Gastrocnemius medialis (tissue), 4 donors: ENCODE data around the gene GPRIN3. TPM values are rescaled to one million over a fixed set of nuclear protein-coding genes. Genes with fewer than 3 reads are reported as not detected.

ENCODE experiments used
- ATAC-seq, 2 donors: fragments of 150-250 bp; one replicate each; pipeline ENCODE4 v1.9.1; 2016
- DNase-seq, 2 donors: peaks; one replicate each; pipeline ENCODE4 v3.0.0-alpha.2; 2019
- H3K27ac ChIP-seq, 4 donors: fragments of 200-600 bp; sonication (generic); 1 replicate in 1 of 4; 2 replicates in 3 of 4; pipeline ENCODE4 v1.5.1; 2016 to 2018; ENCODE audit warnings: mild to moderate bottlenecking in 2 of 4, moderate library complexity in 1 of 4
- H3K27me3 ChIP-seq, 3 donors: fragments of 200-600 bp; sonication (generic) in 2 of 3; 1 replicate in 1 of 3; 2 replicates in 2 of 3; pipeline versions ENCODE4 v1.5.1 to v1.6.0; 2016 to 2019; ENCODE audit warnings: mild to moderate bottlenecking in 1 of 3, moderate library complexity in 1 of 3
- H3K36me3 ChIP-seq, 2 donors: fragments of 200-600 bp; sonication (generic) in 1 of 2; one replicate each; pipeline ENCODE4 v1.5.1; 2017 to 2018
- H3K4me1 ChIP-seq, 2 donors: fragments of 200-600 bp; sonication (generic) in 1 of 2; one replicate each; pipeline ENCODE4 v1.5.1; 2016 to 2017; ENCODE audit warnings: mild to moderate bottlenecking in 2 of 2
- H3K4me3 ChIP-seq, 4 donors: fragments of 200-600 bp; sonication (generic) in 3 of 4; 1 replicate in 1 of 4; 2 replicates in 3 of 4; pipeline ENCODE4 v1.5.1; 2016 to 2019; ENCODE audit warnings: mild to moderate bottlenecking in 2 of 4
- H3K9me3 ChIP-seq, 3 donors: fragments of 200-600 bp; sonication (generic) in 2 of 3; 1 replicate in 1 of 3; 2 replicates in 2 of 3; pipeline ENCODE4 v1.5.1; 2016 to 2019
- POLR2A ChIP-seq, 2 donors: fragments of 450-650 bp; IDR thresholded peaks; one replicate each; pipeline ENCODE4 v1.6.1; 2017; ENCODE audit warnings: antibody characterized with exemption in 2 of 2, mild to moderate bottlenecking in 2 of 2, moderate library complexity in 2 of 2
- in situ Hi-C, 4 donors: fragments of 200-750 bp; cut with MboI; loops; one replicate each; pipeline versions ENCODE4 v1.15.0 to v1.8.0; 2017; ENCODE audit warnings: low sequenced_read_pairs in 4 of 4
- intact Hi-C: fragments of 100-400 bp; cut with DNase I; formaldehyde crosslinking; loops from one replicate; pipeline ENCODE4 v1.15.1; 2023; ENCODE audit warnings: low total_unique reads
- total RNA-seq, 4 donors: library from RNA; depleted of rRNA; stranded (reverse); fragments of >200 nt; gene quantifications; one replicate each; pipeline versions ENCODE4 v1.1.0 to v1.2.3, GENCODE V29; 2016
- TF ChIP-seq, protein P1 (sequence below), 5 experiments: fragments of 450-650 bp in 3 of 5; fragments of 200-600 bp in 2 of 5; sonication (generic) in 2 of 5; IDR thresholded peaks in 4 of 5; conservative IDR thresholded peaks in 1 of 5; 1 replicate in 4 of 5; 2 replicates in 1 of 5; pipeline ENCODE4 v1.5.1; 2016 to 2019; ENCODE audit warnings: antibody characterized with exemption in 5 of 5, mild to moderate bottlenecking in 3 of 5, moderate library complexity in 3 of 5

Gene GPRIN3
- total RNA-seq, 4 donors from 2014 or later = 1.2 to 3.1 (median 1.8) TPM

DNA sequence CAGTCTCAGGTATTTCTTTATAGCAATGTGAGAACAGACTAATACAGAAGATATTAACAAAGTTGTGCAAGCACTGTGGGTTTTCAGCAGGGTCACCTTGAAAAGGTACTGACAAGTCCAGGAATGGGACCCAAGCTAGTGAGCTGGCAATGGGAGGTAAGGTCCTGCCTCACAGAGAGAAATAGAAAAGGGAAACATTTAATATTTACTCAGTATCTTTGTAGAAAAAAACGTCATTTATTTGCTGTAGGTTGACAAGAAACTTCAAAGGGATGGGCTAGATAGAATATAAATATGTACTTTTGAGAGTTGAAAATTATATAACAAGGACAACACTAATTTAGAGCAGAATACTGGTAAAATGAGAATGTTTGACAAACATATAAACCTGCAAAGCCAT lies 89.0 kb downstream of the GPRIN3 start:
- no peaks in the 10 kb centered on the region for H3K27me3 ChIP-seq
- no peak for ATAC-seq
- H3K27ac ChIP-seq = no peak overlapping the region
- TF ChIP-seq, protein P1, sequence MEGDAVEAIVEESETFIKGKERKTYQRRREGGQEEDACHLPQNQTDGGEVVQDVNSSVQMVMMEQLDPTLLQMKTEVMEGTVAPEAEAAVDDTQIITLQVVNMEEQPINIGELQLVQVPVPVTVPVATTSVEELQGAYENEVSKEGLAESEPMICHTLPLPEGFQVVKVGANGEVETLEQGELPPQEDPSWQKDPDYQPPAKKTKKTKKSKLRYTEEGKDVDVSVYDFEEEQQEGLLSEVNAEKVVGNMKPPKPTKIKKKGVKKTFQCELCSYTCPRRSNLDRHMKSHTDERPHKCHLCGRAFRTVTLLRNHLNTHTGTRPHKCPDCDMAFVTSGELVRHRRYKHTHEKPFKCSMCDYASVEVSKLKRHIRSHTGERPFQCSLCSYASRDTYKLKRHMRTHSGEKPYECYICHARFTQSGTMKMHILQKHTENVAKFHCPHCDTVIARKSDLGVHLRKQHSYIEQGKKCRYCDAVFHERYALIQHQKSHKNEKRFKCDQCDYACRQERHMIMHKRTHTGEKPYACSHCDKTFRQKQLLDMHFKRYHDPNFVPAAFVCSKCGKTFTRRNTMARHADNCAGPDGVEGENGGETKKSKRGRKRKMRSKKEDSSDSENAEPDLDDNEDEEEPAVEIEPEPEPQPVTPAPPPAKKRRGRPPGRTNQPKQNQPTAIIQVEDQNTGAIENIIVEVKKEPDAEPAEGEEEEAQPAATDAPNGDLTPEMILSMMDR (IDR thresholded peaks at IDR 0.05 in 4 of 5, conservative IDR thresholded peaks at IDR 0.05 in 1 of 5) = no peak
- no peak for TF ChIP-seq POLR2A (IDR thresholded peaks at IDR 0.05)
- H3K9me3 ChIP-seq = no peaks in the 10 kb centered on the region
- DNase-seq = no peak
- no peak overlapping the region for H3K4me3 ChIP-seq
- in situ Hi-C loops (no loop called here), intact Hi-C loops (no loop called here)
- no peaks in the 10 kb centered on the region for H3K36me3 ChIP-seq
- H3K4me1 ChIP-seq = no peaks in the 10 kb centered on the region

DNA sequence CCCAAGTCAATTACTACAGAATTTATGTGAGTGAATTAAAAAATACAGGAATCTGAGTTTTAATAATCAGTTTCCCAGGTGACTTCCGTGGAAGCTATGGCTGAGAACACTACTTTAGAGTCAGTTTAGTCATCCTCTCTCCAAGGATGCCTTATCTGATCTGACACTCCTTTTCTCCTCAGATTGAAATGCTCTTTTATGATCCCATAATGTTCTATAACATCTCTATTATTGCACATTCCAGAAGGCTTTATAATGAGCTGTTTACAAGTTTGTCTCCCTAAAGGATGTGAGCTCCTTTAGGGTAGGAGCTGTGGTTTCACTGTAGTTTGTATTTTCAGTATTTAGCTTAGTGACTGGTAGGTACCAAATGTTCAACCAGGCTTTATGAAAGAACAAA lies 90.0 kb downstream of the GPRIN3 start:
- in situ Hi-C loops = no loop called here
- DNase-seq (no peak), ATAC-seq (no peak)
- H3K4me1 ChIP-seq = no peaks in the 10 kb centered on the region
- H3K4me3 ChIP-seq = no peak overlapping the region
- intact Hi-C loops = no loop called here
- no peaks in the 10 kb centered on the region for H3K9me3 ChIP-seq
- TF ChIP-seq, protein P1 (IDR thresholded peaks at IDR 0.05 in 4 of 5, conservative IDR thresholded peaks at IDR 0.05 in 1 of 5) = no peak
- TF ChIP-seq POLR2A (IDR thresholded peaks at IDR 0.05) = no peak
- H3K27me3 ChIP-seq = no peaks in the 10 kb centered on the region
- H3K27ac ChIP-seq = no peak overlapping the region
- no peaks in the 10 kb centered on the region for H3K36me3 ChIP-seq

DNA sequence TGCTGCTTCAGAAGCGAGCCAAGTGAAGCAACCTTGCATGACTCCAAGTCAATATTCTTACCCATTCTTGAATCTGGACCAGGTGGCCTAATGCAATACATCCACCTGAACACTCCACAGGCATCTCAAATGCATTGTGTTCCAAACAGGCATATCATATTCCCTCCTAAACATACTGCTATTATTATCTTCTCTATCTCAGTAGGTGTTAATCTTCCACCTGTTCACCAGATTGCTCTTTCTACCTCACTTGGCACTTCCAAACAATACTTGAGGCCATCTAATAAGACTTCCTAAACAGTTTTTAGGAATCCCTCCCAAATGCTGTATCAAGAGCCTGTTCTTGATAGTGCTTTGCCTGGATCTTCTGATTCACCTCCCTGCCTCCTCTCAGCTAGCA lies 90.7 kb downstream of the GPRIN3 start:
- H3K9me3 ChIP-seq = no peaks in the 10 kb centered on the region
- no peaks in the 10 kb centered on the region for H3K36me3 ChIP-seq
- no peak overlapping the region for H3K27ac ChIP-seq
- H3K4me1 ChIP-seq = no peaks in the 10 kb centered on the region
- no peak overlapping the region for H3K4me3 ChIP-seq
- intact Hi-C loops = no loop called here
- DNase-seq (no peak), ATAC-seq (no peak)
- no peaks in the 10 kb centered on the region for H3K27me3 ChIP-seq
- in situ Hi-C loops = no loop called here
- TF ChIP-seq POLR2A (IDR thresholded peaks at IDR 0.05) = no peak
- TF ChIP-seq, protein P1 (IDR thresholded peaks at IDR 0.05 in 4 of 5, conservative IDR thresholded peaks at IDR 0.05 in 1 of 5) = no peak

DNA sequence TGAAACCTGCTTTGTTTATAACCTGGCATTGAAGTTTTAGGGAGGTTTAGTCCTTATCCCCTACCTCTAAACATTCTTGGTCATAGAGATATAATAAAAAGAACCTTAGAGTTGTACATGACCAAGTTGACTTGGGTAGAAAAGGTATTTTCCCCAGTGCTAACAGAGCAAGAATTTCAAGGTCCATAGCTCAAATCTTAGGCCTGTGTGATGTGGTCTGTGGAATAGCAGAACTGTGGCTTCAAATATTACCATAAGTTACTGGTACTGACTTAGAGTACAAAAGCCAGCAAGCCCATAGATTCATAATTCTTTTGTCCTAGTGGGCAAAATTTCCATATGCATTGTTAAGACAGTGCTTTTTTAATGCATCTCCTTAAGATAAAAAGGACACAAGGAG lies 91.2 kb downstream of the GPRIN3 start:
- in situ Hi-C loops = no loop called here
- ATAC-seq = no peak
- DNase-seq = no peak
- no peaks in the 10 kb centered on the region for H3K9me3 ChIP-seq
- H3K4me3 ChIP-seq = no peak overlapping the region
- TF ChIP-seq, protein P1 (IDR thresholded peaks at IDR 0.05 in 4 of 5, conservative IDR thresholded peaks at IDR 0.05 in 1 of 5) = no peak
- TF ChIP-seq POLR2A (IDR thresholded peaks at IDR 0.05) = no peak
- H3K36me3 ChIP-seq = no peaks in the 10 kb centered on the region
- intact Hi-C loops = no loop called here
- no peaks in the 10 kb centered on the region for H3K27me3 ChIP-seq
- H3K4me1 ChIP-seq = no peaks in the 10 kb centered on the region
- H3K27ac ChIP-seq = no peak overlapping the region

DNA sequence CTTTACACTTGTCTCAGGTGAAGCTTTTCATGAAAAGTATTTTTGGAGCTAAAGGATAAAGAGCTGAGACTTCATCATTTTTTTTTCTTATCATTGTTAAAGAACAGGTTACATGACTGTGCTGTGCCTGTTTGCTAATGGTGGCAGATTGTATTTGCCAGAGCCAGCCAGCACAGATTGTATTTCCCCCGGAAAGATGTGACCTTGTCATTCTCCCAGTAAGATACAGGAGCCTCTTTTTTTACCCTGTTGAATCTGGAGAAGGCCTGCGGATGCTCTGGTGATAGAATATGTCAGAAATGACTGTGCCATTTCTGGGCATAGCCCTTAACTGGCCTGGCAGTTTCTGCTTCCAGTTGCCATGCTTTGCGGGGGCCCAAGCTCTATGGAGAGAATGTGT lies 91.9 kb downstream of the GPRIN3 start:
- H3K9me3 ChIP-seq = no peaks in the 10 kb centered on the region
- H3K27ac ChIP-seq = no peak overlapping the region

More for the DNA sequence above, 91.9 kb downstream of the GPRIN3 start:
- H3K36me3 ChIP-seq = no peaks in the 10 kb centered on the region
- no peak for ATAC-seq
- H3K27me3 ChIP-seq = no peaks in the 10 kb centered on the region
- in situ Hi-C loops (no loop called here), intact Hi-C loops (no loop called here)
- TF ChIP-seq, protein P1 (IDR thresholded peaks at IDR 0.05 in 4 of 5, conservative IDR thresholded peaks at IDR 0.05 in 1 of 5) = no peak
- TF ChIP-seq POLR2A (IDR thresholded peaks at IDR 0.05) = no peak
- no peak overlapping the region for H3K4me3 ChIP-seq
- no peaks in the 10 kb centered on the region for H3K4me1 ChIP-seq
- DNase-seq = no peak
